DND-41 (cell line): ENCODE data around the gene GABBR2.

ENCODE experiments used
- ATAC-seq: fragments of 200-7000 bp; cut with Tn5 transposase; 3 replicates; pipeline ENCODE4 v1.9.1; 2021; ENCODE audit warnings: low read depth; ENCODE audit not compliant: insufficient read depth
- DNase-seq: peaks from one replicate; pipeline ENCODE4 v3.0.0-alpha.2; 2020
- H2AFZ ChIP-seq: 2 replicates; pipeline ENCODE4 v1.6.0; 2012; ENCODE audit warnings: low read depth, low read length
- H3K27ac ChIP-seq: 2 replicates; pipeline ENCODE4 v1.5.1; 2012; ENCODE audit warnings: low read length, inconsistent platforms
- H3K27me3 ChIP-seq: fragments of 200-600 bp; sonication (generic); 2 replicates; pipeline ENCODE4 v1.6.0; 2012; ENCODE audit warnings: low read length, mild to moderate bottlenecking, inconsistent platforms; ENCODE audit not compliant: insufficient read depth, poor library complexity
- H3K36me3 ChIP-seq: 2 replicates; pipeline ENCODE4 v1.5.1; 2012; ENCODE audit warnings: low read length, inconsistent platforms; ENCODE audit not compliant: insufficient read depth
- H3K4me1 ChIP-seq: 2 replicates; pipeline ENCODE4 v1.5.1; 2012; ENCODE audit warnings: mild to moderate bottlenecking, low read length; ENCODE audit not compliant: insufficient read depth
- H3K4me2 ChIP-seq: 2 replicates; pipeline ENCODE4 v1.6.0; 2012; ENCODE audit warnings: mild to moderate bottlenecking, moderate library complexity, low read length, inconsistent platforms; ENCODE audit not compliant: insufficient read depth
- H3K4me3 ChIP-seq, 2 experiments: fragments of 200-600 bp in 1 of 2; shearing (Covaris generic) in 1 of 2; 2 replicates each; pipeline ENCODE4 v1.5.1; 2012 to 2016; ENCODE audit warnings: inconsistent platforms in 2 of 2, low read length in 2 of 2, mild to moderate bottlenecking in 2 of 2, low read depth in 1 of 2, moderate library complexity in 1 of 2
- H3K79me2 ChIP-seq: 2 replicates; pipeline ENCODE4 v1.6.0; 2012; ENCODE audit warnings: low read length, inconsistent platforms; ENCODE audit not compliant: insufficient read depth
- H3K9ac ChIP-seq: 2 replicates; pipeline ENCODE4 v1.6.0; 2012; ENCODE audit warnings: low read depth, mild to moderate bottlenecking, inconsistent platforms, low read length, moderate library complexity
- H3K9me3 ChIP-seq: 2 replicates; pipeline ENCODE4 v1.5.1; 2012; ENCODE audit warnings: low read length, moderate library complexity, mild to moderate bottlenecking, inconsistent platforms; ENCODE audit not compliant: insufficient read depth, severe bottlenecking
- H4K20me1 ChIP-seq: 2 replicates; pipeline ENCODE4 v1.6.0; 2012; ENCODE audit warnings: low read length; ENCODE audit not compliant: insufficient read depth
- EZH2 ChIP-seq: IDR thresholded peaks from 3 replicates; pipeline ENCODE4 v1.6.1; 2012; ENCODE audit warnings: borderline replicate concordance, low read depth, mild to moderate bottlenecking, moderate library complexity, low read length, inconsistent platforms; ENCODE audit not compliant: severe bottlenecking
- TF ChIP-seq, protein P1 (sequence below): IDR thresholded peaks from 2 replicates; pipeline ENCODE4 v1.5.1; 2012; ENCODE audit warnings: borderline replicate concordance, low read length, moderate library complexity, mild to moderate bottlenecking; ENCODE audit not compliant: poor library complexity, severe bottlenecking; ENCODE audit errors: extremely low read depth

The GABBR2 gene

DNA sequence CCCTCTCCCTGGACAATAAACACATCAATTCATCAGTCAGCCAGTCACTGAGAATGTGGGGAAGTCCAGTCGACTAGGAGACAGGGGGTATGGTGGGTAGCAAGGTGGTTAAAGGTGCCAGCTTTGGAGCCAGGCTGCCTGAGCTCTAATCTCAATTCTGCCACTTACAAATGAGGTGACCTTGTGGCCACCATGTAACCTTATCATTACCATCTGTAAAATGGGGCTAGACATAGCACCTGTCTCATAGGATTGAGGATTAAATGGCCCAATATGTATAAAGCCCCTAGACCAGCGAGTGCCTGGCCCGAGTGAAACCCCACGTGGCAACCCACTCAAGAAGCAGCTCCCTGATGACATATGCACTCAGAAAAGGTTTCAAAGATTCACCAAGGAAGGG is 380.0 kb downstream of the GABBR2 start:
- no peaks in the 10 kb centered on the region for H4K20me1 ChIP-seq
- no peak overlapping the region for H3K9ac ChIP-seq
- H3K79me2 ChIP-seq: no peaks in the 10 kb centered on the region
- H3K4me3 ChIP-seq: no peak overlapping the region
- no peak for TF ChIP-seq EZH2
- TF ChIP-seq, protein P1, sequence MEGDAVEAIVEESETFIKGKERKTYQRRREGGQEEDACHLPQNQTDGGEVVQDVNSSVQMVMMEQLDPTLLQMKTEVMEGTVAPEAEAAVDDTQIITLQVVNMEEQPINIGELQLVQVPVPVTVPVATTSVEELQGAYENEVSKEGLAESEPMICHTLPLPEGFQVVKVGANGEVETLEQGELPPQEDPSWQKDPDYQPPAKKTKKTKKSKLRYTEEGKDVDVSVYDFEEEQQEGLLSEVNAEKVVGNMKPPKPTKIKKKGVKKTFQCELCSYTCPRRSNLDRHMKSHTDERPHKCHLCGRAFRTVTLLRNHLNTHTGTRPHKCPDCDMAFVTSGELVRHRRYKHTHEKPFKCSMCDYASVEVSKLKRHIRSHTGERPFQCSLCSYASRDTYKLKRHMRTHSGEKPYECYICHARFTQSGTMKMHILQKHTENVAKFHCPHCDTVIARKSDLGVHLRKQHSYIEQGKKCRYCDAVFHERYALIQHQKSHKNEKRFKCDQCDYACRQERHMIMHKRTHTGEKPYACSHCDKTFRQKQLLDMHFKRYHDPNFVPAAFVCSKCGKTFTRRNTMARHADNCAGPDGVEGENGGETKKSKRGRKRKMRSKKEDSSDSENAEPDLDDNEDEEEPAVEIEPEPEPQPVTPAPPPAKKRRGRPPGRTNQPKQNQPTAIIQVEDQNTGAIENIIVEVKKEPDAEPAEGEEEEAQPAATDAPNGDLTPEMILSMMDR: no peak
- no peaks in the 10 kb centered on the region for H3K36me3 ChIP-seq
- no peaks in the 10 kb centered on the region for H3K27me3 ChIP-seq
- no peaks in the 10 kb centered on the region for H3K9me3 ChIP-seq
- no peak overlapping the region for H2AFZ ChIP-seq
- H3K27ac ChIP-seq: no peak overlapping the region
- DNase-seq: no peak
- no peaks in the 10 kb centered on the region for H3K4me1 ChIP-seq
- no peak for ATAC-seq
- H3K4me2 ChIP-seq: no peak overlapping the region

DNA sequence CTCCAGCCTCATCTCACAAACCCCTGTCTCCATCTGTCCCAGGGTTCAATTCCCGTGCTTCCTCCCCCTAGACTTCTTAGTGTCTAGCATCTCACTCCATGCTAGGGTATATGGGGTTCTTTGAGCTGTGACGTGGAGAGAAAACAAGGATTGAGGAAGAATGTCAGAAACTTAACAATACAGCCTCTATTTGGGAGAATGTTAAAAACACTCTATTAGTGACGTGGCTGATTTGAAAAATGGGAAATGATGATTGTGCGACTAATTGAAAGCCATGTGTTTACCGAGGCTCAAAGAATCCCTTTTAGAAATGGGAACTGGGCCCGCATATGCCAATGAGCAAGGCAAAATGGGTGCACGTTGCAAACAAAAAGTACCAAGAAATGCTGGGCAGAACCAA is 380.6 kb downstream of the GABBR2 start:
- no peak for TF ChIP-seq EZH2
- TF ChIP-seq, protein P1: no peak
- no peaks in the 10 kb centered on the region for H3K27me3 ChIP-seq
- H3K4me3 ChIP-seq: no peak overlapping the region
- no peak overlapping the region for H3K4me2 ChIP-seq
- DNase-seq (no peak), ATAC-seq (no peak)
- no peaks in the 10 kb centered on the region for H3K36me3 ChIP-seq
- no peaks in the 10 kb centered on the region for H3K4me1 ChIP-seq
- H2AFZ ChIP-seq: no peak overlapping the region
- no peak overlapping the region for H3K9ac ChIP-seq
- no peaks in the 10 kb centered on the region for H3K9me3 ChIP-seq
- H3K27ac ChIP-seq: no peak overlapping the region
- H4K20me1 ChIP-seq: no peaks in the 10 kb centered on the region
- H3K79me2 ChIP-seq: no peaks in the 10 kb centered on the region

DNA sequence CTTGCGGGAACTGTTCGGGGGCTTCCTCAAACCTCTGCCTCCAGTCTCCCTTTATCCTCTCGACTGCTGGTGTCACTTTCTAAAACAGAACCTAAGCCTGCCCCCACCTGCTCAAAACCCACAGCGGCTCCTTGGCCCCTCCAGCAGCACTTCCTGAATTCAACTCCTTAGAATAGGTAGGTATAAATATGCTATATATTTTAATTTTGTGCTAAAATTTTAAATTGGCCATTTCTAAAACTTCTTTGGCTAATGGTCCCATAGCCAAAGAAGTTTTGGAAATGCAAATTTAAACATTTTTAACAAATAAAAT is 381.5 kb downstream of the GABBR2 start:
- Histone ChIP-seq H3K4me2 (no peak overlapping the region), H3K9me3 (no peaks in the 10 kb centered on the region), H2AFZ (no peak overlapping the region), H3K4me1 (no peaks in the 10 kb centered on the region), H3K9ac (no peak overlapping the region), H3K79me2 (no peaks in the 10 kb centered on the region), H3K27ac (no peak overlapping the region), H3K4me3 (no peak overlapping the region), H3K27me3 (no peaks in the 10 kb centered on the region), H4K20me1 (no peaks in the 10 kb centered on the region), H3K36me3 (no peaks in the 10 kb centered on the region)
- ATAC-seq (no peak), DNase-seq (no peak)
- TF ChIP-seq EZH2: no peak
- TF ChIP-seq, protein P1: no peak
